PC-3 (cell line): ENCODE data around the gene NLGN4X. TPM values are rescaled to one million over a fixed set of nuclear protein-coding genes. Genes with fewer than 3 reads are reported as not detected.

Source experiments
- ATAC-seq: fragments of 200-7000 bp; cut with Tn5 transposase; 2 replicates; pipeline ENCODE4 v1.9.1; 2020; ENCODE audit warnings: mild to moderate bottlenecking, moderate library complexity
- BruUV-seq: library from RNA; stranded (reverse); fragments of 400-500 nt; replicated peaks from 2 replicates; lab custom pipeline; 2021; lab: Mats Ljungman, UMichigan
- CTCF ChIA-PET: fragments of 300-600 bp; sonication (Branson Sonifier 250); formaldehyde crosslinking; loops from one replicate; lab custom pipeline; 2022; ENCODE audit warnings: antibody characterized with exemption; lab: Charles Lee
- POLR2A ChIA-PET: fragments of 300-600 bp; sonication (Branson Sonifier 250); formaldehyde crosslinking; loops from one replicate; lab custom pipeline; 2022; ENCODE audit warnings: antibody characterized with exemption; ENCODE audit not compliant: unreplicated experiment; lab: Charles Lee
- DNase-seq: peaks from one replicate; pipeline ENCODE4 v3.0.0-alpha.2; 2015
- H2AFZ ChIP-seq: fragments of 300-600 bp; sonication (generic); 2 replicates; pipeline ENCODE4 v1.6.0; 2016; ENCODE audit warnings: antibody characterized with exemption, low read length
- H3F3A ChIP-seq: fragments of 300-600 bp; sonication (generic); one replicate; pipeline ENCODE4 v1.6.0; 2017; ENCODE audit warnings: antibody characterized with exemption, low read length, control low read depth, mild to moderate bottlenecking; ENCODE audit not compliant: unreplicated experiment
- H3K27ac ChIP-seq: fragments of 300-600 bp; sonication (generic); 2 replicates; pipeline ENCODE4 v1.5.1; 2016; ENCODE audit warnings: mild to moderate bottlenecking, low read length
- H3K27me3 ChIP-seq: fragments of 300-600 bp; sonication (generic); 2 replicates; pipeline ENCODE4 v1.6.1; 2016; ENCODE audit warnings: low read length, mixed read lengths
- H3K36me3 ChIP-seq: fragments of 300-600 bp; sonication (generic); 2 replicates; pipeline ENCODE4 v1.6.1; 2016; ENCODE audit warnings: low read depth, mixed run types, low read length, mixed read lengths
- H3K4me1 ChIP-seq: fragments of 300-600 bp; sonication (generic); 2 replicates; pipeline ENCODE4 v1.5.1; 2016; ENCODE audit warnings: low read length; ENCODE audit not compliant: insufficient read depth
- H3K4me2 ChIP-seq: fragments of 300-600 bp; sonication (generic); 2 replicates; pipeline ENCODE4 v1.6.0; 2016; ENCODE audit warnings: low read length
- H3K4me3 ChIP-seq: fragments of 300-600 bp; sonication (generic); 2 replicates; pipeline ENCODE4 v1.5.1; 2016; ENCODE audit warnings: mild to moderate bottlenecking, low read length, mixed read lengths
- H3K79me2 ChIP-seq: fragments of 300-600 bp; sonication (generic); 2 replicates; pipeline ENCODE4 v1.6.1; 2017; ENCODE audit warnings: low read length, mixed read lengths
- H3K9ac ChIP-seq: fragments of 300-600 bp; sonication (generic); 2 replicates; pipeline ENCODE4 v1.6.0; 2016; ENCODE audit warnings: mild to moderate bottlenecking, low read length
- H3K9me2 ChIP-seq: fragments of 300-600 bp; sonication (generic); replicated peaks from 2 replicates; pipeline ENCODE4 v1.6.1; 2016; ENCODE audit warnings: mixed run types, low read length, mixed read lengths
- H3K9me3 ChIP-seq: fragments of 300-600 bp; sonication (generic); 2 replicates; pipeline ENCODE4 v1.6.1; 2016; ENCODE audit warnings: low read length, mixed read lengths
- H4K20me1 ChIP-seq: fragments of 300-600 bp; sonication (generic); 2 replicates; pipeline ENCODE4 v1.6.1; 2016; ENCODE audit warnings: low read length, mixed read lengths
- EZH2 ChIP-seq: fragments of 300-600 bp; sonication (generic); IDR thresholded peaks from one replicate; pipeline ENCODE4 v1.6.1; 2017; ENCODE audit warnings: antibody characterized with exemption, mild to moderate bottlenecking, low read length; ENCODE audit not compliant: unreplicated experiment
- EZH2phosphoT487 ChIP-seq: fragments of 300-600 bp; sonication (generic); IDR thresholded peaks from 2 replicates; pipeline ENCODE4 v1.6.1; 2018; ENCODE audit warnings: mild to moderate bottlenecking, antibody characterized with exemption, low read length, borderline replicate concordance
- intact Hi-C: fragments of 100-400 bp; cut with micrococcal nuclease; formaldehyde crosslinking; loops from 2 replicates; pipeline ENCODE4 v1.9.0; 2023
- total RNA-seq: library from RNA; depleted of rRNA; stranded (reverse); fragments of >200 nt; gene quantifications from 2 replicates; pipeline ENCODE4 v1.2.3, GENCODE V29; 2014
- TF ChIP-seq, protein P1 (sequence below): fragments of 300-600 bp; sonication (generic); conservative IDR thresholded peaks from 2 replicates; pipeline ENCODE4 v1.5.1; 2017; ENCODE audit warnings: antibody characterized with exemption, low read depth, mild to moderate bottlenecking, low read length

NLGN4X gene
- total RNA-seq, 1 experiment from 2014 or later = not detected

DNA sequence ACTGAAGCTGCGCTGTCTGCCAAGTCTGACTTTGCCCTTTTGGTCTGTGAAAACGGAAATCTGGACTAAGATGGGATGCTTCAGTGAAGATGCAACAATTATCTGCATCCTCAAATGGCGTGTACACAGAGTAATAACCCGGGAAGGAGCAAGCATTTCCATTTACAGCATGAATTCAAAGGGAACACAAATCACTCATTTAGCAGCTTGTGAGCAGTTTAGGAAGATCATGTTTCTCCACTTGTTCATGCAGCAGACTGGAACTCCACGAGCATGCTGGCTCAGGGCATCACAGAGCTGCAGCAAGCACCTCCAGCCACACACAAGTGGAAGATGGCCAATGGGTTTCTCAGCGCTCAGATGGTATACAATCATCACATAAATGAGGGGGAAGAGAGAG is 175.5 kb downstream of the NLGN4X start:
- ChIA-PET CTCF (no interaction called here), POLR2A (no interaction called here)
- Histone ChIP-seq H3K36me3 (no peaks in the 10 kb centered on the region), H4K20me1 (no peaks in the 10 kb centered on the region), H3K4me3 (no peak overlapping the region), H3F3A (no peaks in the 10 kb centered on the region), H3K79me2 (no peaks in the 10 kb centered on the region), H3K4me2 (no peak overlapping the region), H3K9me2 (no peaks in the 10 kb centered on the region), H3K27ac (no peak overlapping the region), H3K27me3 (no peaks in the 10 kb centered on the region), H3K9ac (no peak overlapping the region), H2AFZ (no peak overlapping the region), H3K4me1 (no peaks in the 10 kb centered on the region), H3K9me3 (no peaks in the 10 kb centered on the region)
- TF ChIP-seq, protein P1, sequence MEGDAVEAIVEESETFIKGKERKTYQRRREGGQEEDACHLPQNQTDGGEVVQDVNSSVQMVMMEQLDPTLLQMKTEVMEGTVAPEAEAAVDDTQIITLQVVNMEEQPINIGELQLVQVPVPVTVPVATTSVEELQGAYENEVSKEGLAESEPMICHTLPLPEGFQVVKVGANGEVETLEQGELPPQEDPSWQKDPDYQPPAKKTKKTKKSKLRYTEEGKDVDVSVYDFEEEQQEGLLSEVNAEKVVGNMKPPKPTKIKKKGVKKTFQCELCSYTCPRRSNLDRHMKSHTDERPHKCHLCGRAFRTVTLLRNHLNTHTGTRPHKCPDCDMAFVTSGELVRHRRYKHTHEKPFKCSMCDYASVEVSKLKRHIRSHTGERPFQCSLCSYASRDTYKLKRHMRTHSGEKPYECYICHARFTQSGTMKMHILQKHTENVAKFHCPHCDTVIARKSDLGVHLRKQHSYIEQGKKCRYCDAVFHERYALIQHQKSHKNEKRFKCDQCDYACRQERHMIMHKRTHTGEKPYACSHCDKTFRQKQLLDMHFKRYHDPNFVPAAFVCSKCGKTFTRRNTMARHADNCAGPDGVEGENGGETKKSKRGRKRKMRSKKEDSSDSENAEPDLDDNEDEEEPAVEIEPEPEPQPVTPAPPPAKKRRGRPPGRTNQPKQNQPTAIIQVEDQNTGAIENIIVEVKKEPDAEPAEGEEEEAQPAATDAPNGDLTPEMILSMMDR = no peak
- TF ChIP-seq EZH2phosphoT487 = no peak
- TF ChIP-seq EZH2 = no peak
- no peak for DNase-seq
- no peak for ATAC-seq
- no TSS peak for BruUV-seq
- intact Hi-C loops = no loop called here

DNA sequence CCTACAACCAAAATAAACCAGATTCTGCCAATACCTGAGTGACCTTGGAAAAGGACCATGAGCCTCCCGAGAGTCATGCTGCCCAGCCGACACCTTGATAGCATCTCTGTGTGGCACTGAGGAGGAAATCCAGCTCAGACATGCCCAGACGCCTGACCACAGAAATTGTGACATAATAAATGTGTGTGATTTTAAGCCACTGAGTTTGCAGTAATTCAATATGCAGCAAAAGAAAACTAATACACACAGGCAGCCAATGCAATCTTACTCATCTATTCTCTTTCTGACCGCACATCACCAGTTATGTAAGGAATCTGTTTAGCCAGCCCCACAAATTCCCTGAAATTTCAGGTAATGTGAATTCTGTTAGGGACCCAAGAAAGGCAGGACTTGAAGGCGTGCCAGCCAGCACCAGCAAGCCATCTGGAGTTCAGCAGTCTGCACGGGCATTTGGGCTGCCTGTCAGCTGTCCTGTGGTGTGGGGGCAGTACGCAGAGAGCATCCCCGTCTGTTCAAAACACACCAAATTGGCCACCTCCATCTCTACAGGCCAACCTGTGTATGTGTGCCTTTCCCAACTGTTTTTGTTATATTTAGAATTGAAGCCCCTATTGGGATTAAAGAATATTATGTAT is 176.4 kb downstream of the NLGN4X start:
- Histone ChIP-seq H3F3A (no peaks in the 10 kb centered on the region), H3K36me3 (no peaks in the 10 kb centered on the region), H3K4me3 (no peak overlapping the region), H3K9me2 (no peaks in the 10 kb centered on the region), H3K9me3 (no peaks in the 10 kb centered on the region), H3K4me1 (no peaks in the 10 kb centered on the region), H3K27me3 (no peaks in the 10 kb centered on the region), H3K27ac (no peak overlapping the region), H2AFZ (no peak overlapping the region), H3K4me2 (no peak overlapping the region), H3K9ac (no peak overlapping the region), H3K79me2 (no peaks in the 10 kb centered on the region), H4K20me1 (no peaks in the 10 kb centered on the region)
- CTCF ChIA-PET = no interaction called here
- ATAC-seq (no peak), DNase-seq (peak; percentile 5)
- POLR2A ChIA-PET = no interaction called here
- intact Hi-C loops = no loop called here
- BruUV-seq = no TSS peak
- TF ChIP-seq EZH2 (no peak), EZH2phosphoT487 (no peak)
- TF ChIP-seq, protein P1 = no peak

DNA sequence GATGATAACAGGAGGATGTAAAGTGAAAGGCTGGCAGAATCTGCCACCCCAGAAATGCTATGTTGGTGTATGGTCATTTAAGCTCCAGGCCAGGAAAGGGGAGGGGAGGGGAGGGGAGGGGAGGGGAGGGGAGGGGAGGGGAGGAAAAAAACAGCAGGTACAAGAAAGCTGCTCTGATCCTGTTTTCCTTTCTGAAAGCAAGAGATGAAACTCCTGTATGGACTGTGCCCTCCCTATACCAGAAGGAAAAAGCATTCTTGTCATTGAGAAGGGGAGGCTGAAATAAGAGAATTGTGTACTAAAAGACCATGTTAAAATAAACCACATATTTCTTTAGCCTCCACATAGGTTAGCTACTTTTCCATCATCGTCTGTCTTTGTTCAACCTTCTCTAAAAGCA is 179.5 kb downstream of the NLGN4X start:
- no peak for ATAC-seq
- Histone ChIP-seq H3K9me3 (no peaks in the 10 kb centered on the region), H3F3A (no peaks in the 10 kb centered on the region), H3K9ac (no peak overlapping the region), H4K20me1 (no peaks in the 10 kb centered on the region), H3K9me2 (no peaks in the 10 kb centered on the region), H3K4me2 (no peak overlapping the region), H2AFZ (no peak overlapping the region), H3K27me3 (no peaks in the 10 kb centered on the region), H3K4me1 (no peaks in the 10 kb centered on the region), H3K4me3 (no peak overlapping the region), H3K27ac (no peak overlapping the region), H3K79me2 (no peaks in the 10 kb centered on the region), H3K36me3 (no peaks in the 10 kb centered on the region)
- ChIA-PET CTCF (no interaction called here), POLR2A (no interaction called here)
- no peak for DNase-seq
- no TSS peak for BruUV-seq
- TF ChIP-seq, protein P1 = no peak
- TF ChIP-seq EZH2 (no peak), EZH2phosphoT487 (no peak)
- intact Hi-C loops = no loop called here
